Muscle of arm (tissue), 12 donors: ENCODE results near the gene ZNF423. TPM values are rescaled to one million over a fixed set of nuclear protein-coding genes. Genes with fewer than 3 reads are reported as not detected.
A peak's percentile ranks its signal among the peaks of the same experiment; 100 is the strongest.
"Not testable (repeated sequence)": the region's sequence is repeated elsewhere in the genome, so short reads cannot be mapped to it uniquely, and the experiment has no call there.

Experiments used
- DNase-seq: peaks from one replicate; pipeline ENCODE4 v3.0.0-alpha.2; 2013
- polyA plus RNA-seq, 12 donors: library from polyadenylated mRNA; unstranded; fragments of 120-200 nt; gene quantifications; one replicate each; pipeline ENCODE4 v1.2.1, GENCODE V29; 2013; ENCODE audit not compliant: insufficient read length in 12 of 12

The ZNF423 gene
- polyA plus RNA-seq, 12 donors, result 22.6 to 37.5 (median 25.9) TPM; not detected in 1

- peak; percentile 59 for DNase-seq
Observed at GRCh38 chr16:49700251-49701064, 155.5 kb downstream of the ZNF423 start.

DNA sequence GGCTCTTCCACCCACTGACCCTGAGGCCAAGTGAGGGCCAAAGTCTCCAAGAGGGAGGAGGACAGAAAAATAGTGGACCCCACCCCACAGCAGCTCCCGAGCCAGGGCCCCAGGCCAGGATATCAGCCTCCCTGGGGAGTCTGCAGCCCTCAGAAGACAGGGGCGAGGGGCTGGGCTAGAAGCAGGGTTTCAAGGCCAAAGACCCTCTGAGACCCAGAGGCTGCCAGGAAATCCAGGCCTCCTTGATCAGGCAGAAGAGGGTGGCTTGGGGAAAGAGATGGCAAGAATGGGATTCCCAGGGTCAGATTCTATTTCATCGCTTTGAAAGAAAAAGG is 156.1 kb downstream of the ZNF423 start:
- peak; percentile 27 for DNase-seq

DNA sequence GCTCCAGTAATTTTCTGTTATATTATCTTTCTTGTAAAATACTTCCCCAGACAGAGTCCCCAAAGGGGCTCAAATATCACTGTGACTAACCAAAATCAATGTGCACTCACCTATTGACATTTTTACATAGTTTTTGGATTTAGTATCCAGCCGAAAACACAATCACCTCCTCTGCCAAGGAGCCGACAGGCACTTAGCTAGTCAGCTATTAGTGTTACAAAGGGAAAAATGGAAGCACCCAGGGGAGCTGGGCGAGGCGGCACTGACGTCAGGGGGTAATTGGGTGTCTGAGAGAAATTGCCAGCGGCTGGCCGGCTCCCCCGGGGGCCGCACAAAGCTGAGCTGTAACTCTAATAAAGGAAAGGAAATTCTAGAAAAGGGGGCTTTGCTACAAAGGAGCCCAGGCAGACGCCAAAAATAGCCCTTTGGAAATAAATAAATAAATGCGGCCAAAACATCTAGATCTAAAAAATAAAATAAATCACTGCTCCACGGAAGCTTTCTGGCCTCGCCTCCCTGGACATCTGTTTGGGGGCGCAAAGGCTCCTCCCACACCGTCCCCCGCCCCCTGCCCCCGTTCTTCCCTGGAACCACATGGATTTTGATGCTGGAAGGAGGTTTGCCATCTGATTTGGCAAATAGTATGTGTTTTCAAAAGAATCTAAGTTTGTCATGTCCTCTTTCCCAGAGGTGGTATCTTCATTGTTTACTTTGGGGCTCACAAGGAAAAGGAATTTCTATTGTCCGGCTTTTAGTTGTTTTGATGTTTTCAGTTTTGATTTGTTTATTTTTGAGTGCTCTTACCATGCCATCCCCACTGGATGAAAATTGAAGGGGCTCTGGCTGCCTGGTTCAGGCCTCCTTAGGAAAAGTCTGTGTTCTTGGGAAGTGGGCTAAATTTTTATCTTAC is 156.7 kb downstream of the ZNF423 start:
- peak; percentile 52 for DNase-seq

DNA sequence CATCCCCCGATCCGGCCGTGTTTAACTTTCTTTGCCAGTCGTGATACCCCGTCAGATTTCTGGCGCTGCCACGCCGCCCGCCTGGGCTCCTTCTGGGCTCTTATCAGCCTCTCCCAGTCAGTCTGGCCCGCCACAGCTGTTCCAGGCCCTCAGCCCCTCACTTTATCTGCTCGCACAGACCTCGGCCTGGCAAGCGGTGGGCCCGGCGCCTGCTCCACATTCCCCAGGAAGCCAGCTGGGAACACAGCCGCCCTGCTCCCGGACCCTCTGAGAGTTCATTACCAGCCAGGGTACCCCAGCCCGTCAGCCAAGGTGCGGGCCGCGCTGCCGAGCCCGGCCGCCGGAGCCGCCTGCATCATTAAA is 157.5 kb downstream of the ZNF423 start:
- DNase-seq, result peak; percentile 31

DNA sequence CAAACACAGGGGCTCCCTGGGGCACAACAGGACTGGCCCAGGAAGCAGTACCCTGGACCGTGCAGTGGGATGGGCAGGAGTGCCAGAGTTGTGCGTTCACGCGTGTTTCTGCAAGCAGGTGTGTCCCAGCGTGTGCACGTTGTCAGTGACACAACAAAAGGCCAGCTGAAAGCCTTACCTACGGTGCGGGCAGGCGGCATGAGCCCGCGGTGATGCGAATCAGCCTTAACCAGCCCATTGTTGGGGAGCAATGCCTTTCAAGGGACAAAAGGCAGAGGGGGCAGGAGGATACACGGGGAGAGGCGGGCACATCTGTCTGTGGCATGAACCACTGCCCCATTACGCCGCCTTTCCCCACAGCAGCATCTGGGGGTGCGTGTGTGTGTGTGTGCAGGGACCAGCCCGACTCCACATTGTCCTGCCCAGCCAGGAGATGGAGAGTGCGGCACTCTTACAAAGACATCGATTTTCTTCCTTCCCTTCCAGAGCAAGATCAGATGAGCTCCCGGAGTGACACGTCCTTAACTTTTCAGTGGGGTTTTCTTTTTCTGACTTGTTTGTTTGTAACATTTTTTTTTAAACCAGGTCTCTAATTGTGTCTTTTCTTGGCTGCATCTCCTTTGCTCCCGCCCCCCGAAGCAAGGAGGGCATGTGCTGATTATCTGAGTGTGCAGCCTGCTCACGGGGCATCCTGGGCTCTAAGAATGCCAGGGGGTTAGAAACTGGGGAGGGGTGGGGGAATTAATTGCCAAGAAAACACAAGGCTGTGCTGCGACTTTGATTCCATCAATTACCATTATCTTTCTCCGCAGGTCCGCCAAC is 158.1 kb downstream of the ZNF423 start:
- no peak for DNase-seq

GRCh38 chr16:49696414-49697101 is 159.4 kb downstream of the ZNF423 start:
- no peak for DNase-seq

- no peak for DNase-seq
Observed at GRCh38 chr16:49695782-49696413, 160.0 kb downstream of the ZNF423 start.

GRCh38 chr16:49693445-49693844 is 162.5 kb downstream of the ZNF423 start:
- DNase-seq, result no peak

DNA sequence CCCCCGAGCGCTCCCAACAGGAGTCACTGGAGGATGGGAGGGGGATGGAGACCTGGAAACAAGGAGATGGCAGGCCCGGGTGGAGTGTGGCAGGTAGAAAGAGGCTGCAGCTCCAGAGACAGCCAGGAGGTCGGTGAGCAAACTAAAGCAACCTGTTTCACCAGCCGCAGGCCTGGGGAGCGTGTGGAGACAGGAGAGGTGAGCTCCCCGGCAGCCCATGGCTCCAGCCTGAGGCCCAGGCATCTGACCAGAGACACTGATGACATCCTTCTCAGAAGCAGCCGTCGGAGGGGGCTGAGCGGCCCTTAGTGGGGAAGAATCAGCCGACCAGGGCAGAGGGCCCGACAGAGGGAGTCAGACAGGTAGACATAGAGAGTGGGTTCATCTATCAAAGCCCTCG is 165.1 kb downstream of the ZNF423 start:
- no peak for DNase-seq

DNA sequence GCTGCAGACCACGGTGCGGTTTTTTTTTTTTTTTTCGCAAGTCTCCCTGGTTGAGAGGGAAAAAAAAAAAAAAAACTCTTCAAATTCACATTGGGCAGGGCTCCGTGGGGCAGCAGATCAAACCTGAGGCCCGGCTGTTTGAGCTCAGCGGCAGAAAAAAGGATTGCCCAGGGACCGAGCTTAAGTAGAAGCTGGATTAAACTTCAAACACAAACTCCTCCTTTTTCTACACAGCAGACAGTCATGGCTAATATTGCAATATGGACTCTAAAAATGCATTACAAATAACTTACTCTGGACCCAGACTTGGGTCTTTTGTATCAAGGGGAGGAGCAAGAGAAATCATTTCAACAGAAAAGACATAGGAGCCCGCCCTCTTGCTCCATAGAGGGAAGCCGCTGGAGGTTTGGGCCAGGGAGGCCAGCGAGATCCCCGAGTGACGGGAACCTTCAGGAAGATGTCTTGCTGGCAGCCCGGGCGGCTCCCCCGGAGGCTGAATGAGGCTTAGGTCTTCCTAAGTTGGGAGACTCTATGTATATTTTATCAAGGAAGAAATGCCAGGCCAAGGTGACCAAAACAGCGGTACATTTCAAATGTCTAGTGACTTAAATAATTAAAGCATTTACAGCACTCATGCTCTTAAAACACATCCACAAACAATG is 167.7 kb downstream of the ZNF423 start:
- DNase-seq, result no peak

GRCh38 chr16:49687476-49688002 is 168.4 kb downstream of the ZNF423 start:
- no peak for DNase-seq

- DNase-seq, result no peak
Observed at GRCh38 chr16:49684696-49685095, 171.2 kb downstream of the ZNF423 start.

- no peak for DNase-seq
Observed at GRCh38 chr16:49682577-49683165, 173.2 kb downstream of the ZNF423 start.

DNA sequence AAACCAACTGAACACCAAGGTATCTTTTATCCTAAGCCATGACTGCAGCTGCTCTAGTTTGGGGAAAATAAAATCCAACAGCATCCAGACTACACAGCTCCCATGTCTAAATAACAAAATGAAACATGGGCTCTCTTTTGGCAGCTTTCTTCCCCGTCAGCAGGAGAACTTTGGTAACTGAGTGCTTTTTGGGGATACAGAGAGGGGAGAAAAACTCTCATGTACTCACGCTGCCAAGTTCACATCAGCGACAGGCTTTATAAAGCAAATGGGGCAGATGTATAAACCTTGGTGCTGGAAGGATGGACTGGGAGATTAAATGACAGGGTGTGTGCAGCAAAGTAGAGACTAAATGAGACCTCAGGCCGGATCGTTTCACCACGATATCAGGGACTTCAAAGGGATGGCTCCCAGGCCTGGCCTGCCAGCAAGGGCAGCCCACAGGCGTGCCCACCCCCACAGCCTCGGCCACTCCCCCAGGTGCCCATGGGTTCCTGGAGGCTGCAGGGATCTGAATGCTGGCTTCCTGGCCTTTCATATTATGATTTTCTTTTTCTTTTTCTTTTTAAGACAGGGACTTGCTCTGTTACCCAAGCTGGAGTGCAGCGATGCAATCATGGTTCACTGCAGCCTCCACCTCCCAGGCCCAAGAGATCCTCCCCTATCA is 174.6 kb downstream of the ZNF423 start:
- no peak for DNase-seq

DNA sequence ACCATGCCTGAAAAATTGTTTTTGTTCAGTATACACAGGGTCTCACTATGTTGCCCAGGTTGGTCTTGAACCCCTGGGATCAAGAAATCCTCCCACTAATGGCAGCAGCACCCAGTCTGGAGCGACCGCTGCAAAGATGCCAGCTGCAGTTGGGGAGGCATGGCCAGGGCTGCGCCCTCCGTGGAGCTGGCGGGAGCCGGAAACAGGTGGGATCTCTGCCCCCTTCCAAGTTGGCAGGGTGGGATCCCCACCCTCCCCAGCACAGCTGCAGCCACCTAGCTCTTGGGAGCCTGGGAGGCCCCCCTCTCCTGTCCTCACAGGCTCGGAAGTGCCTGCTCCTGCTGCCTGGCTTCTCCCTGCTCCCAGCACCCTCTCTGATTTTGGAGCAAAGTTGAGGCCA is 176.8 kb downstream of the ZNF423 start:
- no peak for DNase-seq

GRCh38 chr16:49677661-49678060 is 178.3 kb downstream of the ZNF423 start:
- not testable (repeated sequence) for DNase-seq

- no peak for DNase-seq
Observed at GRCh38 chr16:49675413-49675812, 180.5 kb downstream of the ZNF423 start.

GRCh38 chr16:49674990-49675389 is 180.9 kb downstream of the ZNF423 start:
- no peak for DNase-seq

DNA sequence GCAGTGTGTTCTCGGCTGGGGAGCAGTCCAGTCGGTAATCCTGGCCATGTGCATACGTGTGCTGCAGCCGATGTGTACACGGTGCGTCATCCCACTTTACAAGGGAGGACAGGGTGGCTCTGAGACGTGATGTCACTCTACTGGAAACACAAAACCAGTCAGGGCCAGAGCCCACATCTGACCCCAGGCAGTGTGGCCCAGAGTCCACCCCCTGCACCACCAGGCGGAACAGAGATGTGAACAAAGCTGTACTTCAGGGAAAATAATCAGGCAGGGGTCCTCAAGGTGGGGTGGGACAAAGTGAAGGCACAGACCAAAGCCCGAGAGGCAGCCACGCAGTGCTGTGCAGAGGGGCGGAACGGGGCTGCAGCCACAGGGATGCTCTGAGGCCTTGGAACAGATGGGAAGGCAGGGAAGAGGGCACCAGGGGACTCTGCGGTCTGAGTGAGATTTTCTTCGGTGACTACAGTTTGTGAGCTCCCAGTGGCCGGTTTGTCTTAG is 181.5 kb downstream of the ZNF423 start:
- no peak for DNase-seq
